HG03520 (cell line): Measurements from ENCODE around the gene PTPRN2.

Experiments
- ATAC-seq: cut with Tn5 transposase; IDR thresholded peaks from one replicate; pipeline ENCODE4 v1.9.1; 2021; ENCODE audit warnings: mild to moderate bottlenecking, moderate library complexity; ENCODE audit not compliant: unreplicated experiment

The PTPRN2 gene

GRCh38 chr7:158603773-158604755 is 16.4 kb upstream of the PTPRN2 start:
- peak; percentile 31 for ATAC-seq

- ATAC-seq: peak; percentile 61
Observed at GRCh38 chr7:158602905-158603772, 15.5 kb upstream of the PTPRN2 start.

GRCh38 chr7:158602041-158602440 is 14.4 kb upstream of the PTPRN2 start:
- ATAC-seq: no peak

GRCh38 chr7:158601090-158601489 is 13.5 kb upstream of the PTPRN2 start:
- no peak for ATAC-seq

GRCh38 chr7:158596745-158597144 is 9.1 kb upstream of the PTPRN2 start:
- no peak for ATAC-seq

- no peak for ATAC-seq
Observed at GRCh38 chr7:158596309-158596708, 8.7 kb upstream of the PTPRN2 start.

- ATAC-seq: no peak
Observed at GRCh38 chr7:158595068-158595467, 7.4 kb upstream of the PTPRN2 start.

- no peak for ATAC-seq
Observed at GRCh38 chr7:158592541-158592940, 4.9 kb upstream of the PTPRN2 start.

GRCh38 chr7:158591944-158592343 is 4.3 kb upstream of the PTPRN2 start:
- ATAC-seq: no peak

- ATAC-seq: no peak
Observed at GRCh38 chr7:158590181-158590530, 2.5 kb upstream of the PTPRN2 start.

- no peak for ATAC-seq
Observed at GRCh38 chr7:158589653-158590052, 2.0 kb upstream of the PTPRN2 start.

GRCh38 chr7:158588878-158589442 is 1.3 kb upstream of the PTPRN2 start:
- no peak for ATAC-seq

GRCh38 chr7:158588085-158588877 is 658 bp upstream of the PTPRN2 start:
- no peak for ATAC-seq

GRCh38 chr7:158586499-158587161 is 993 bp downstream of the PTPRN2 start:
- no peak for ATAC-seq

- no peak for ATAC-seq
Observed at GRCh38 chr7:158585721-158586498, 1.7 kb downstream of the PTPRN2 start.

- ATAC-seq: no peak
Observed at GRCh38 chr7:158584407-158584806, 3.2 kb downstream of the PTPRN2 start.

GRCh38 chr7:158583810-158584209 is 3.8 kb downstream of the PTPRN2 start:
- ATAC-seq: no peak

GRCh38 chr7:158583143-158583542 is 4.5 kb downstream of the PTPRN2 start:
- no peak for ATAC-seq

- ATAC-seq: no peak
Observed at GRCh38 chr7:158582089-158582456, 5.5 kb downstream of the PTPRN2 start.
